Thymus (tissue), 11 donors: Measurements from ENCODE around the gene GMCL2. TPM values are rescaled to one million over a fixed set of nuclear protein-coding genes. Genes with fewer than 3 reads are reported as not detected.

Experiments
- DNase-seq, 9 donors: peaks; one replicate each; pipeline ENCODE4 v3.0.0-alpha.2; 2013; ENCODE audit warnings: low spot score in 9 of 9, low read depth in 6 of 9, missing footprints in 1 of 9
- H3K27ac ChIP-seq, 2 donors: one replicate each; pipeline ENCODE4 v1.5.1; 2013; ENCODE audit warnings: control low read depth in 1 of 2, low read depth in 1 of 2, low read length in 1 of 2, mild to moderate bottlenecking in 1 of 2, moderate library complexity in 1 of 2
- H3K27me3 ChIP-seq, 2 donors: one replicate each; pipeline ENCODE4 v1.5.1; 2013; ENCODE audit warnings: low read length in 1 of 2; ENCODE audit not compliant: control insufficient read depth in 2 of 2, insufficient read depth in 1 of 2
- H3K36me3 ChIP-seq, 2 donors: one replicate each; pipeline ENCODE4 v1.5.1; 2013; ENCODE audit warnings: low read length in 1 of 2, mild to moderate bottlenecking in 1 of 2, moderate library complexity in 1 of 2; ENCODE audit not compliant: control insufficient read depth in 2 of 2, insufficient read depth in 2 of 2
- H3K4me1 ChIP-seq, 2 donors: one replicate each; pipeline ENCODE4 v1.5.1; 2013; ENCODE audit warnings: low read length in 2 of 2; ENCODE audit not compliant: control insufficient read depth in 2 of 2, insufficient read depth in 2 of 2
- H3K4me3 ChIP-seq, 2 donors: one replicate each; pipeline ENCODE4 v1.5.1; 2013; ENCODE audit warnings: low read length in 2 of 2, control low read depth in 1 of 2, mild to moderate bottlenecking in 1 of 2
- H3K9me3 ChIP-seq, 2 donors: one replicate each; pipeline ENCODE4 v1.5.1; 2013; ENCODE audit warnings: low read length in 1 of 2, mild to moderate bottlenecking in 1 of 2; ENCODE audit not compliant: control insufficient read depth in 2 of 2, insufficient read depth in 1 of 2
- WGBS: extraction: QIAGEN DNeasy Blood & Tissue Kit; methylation state at CpG from one replicate; pipeline ENCODE4 v1.1.7; 2013; 5-methylcytosine and 5-hydroxymethylcytosine counted together
- polyA plus RNA-seq: library from polyadenylated mRNA; stranded (reverse); fragments of 200-250 nt; gene quantifications from one replicate; pipeline ENCODE4 v1.2.3, GENCODE V29; 2013
- total RNA-seq: library from RNA; stranded (reverse); fragments of 120-200 nt; gene quantifications from one replicate; pipeline ENCODE4 v1.2.4, GENCODE V29; 2013
- donor health status: healthy.

The GMCL2 gene
- total and polyA plus RNA-seq, 2 donors: under 0.01 TPM

DNA sequence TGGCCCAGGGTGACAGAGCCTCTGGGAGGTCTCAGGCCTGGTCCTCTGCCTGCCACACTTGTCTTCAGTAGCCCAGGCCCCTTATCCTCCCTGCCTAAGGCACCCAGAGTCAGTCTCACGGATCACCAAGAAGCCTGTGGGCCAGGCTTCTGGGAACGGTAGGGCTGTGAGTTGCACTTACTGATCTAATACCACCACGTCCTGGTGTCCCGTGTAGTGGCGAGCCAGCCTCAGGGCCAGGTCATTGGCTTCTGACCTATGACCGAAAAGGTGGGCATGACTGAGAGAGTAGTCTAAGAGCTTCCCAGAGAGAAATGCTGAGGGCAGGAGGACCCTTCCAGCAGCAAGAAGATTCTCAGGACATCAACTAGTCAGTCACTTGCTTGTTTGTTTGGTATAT lies 38.0 kb upstream of the GMCL2 start:
- no peaks in the 10 kb centered on the region for H3K27me3 ChIP-seq
- DNase-seq: no peak
- H3K27ac ChIP-seq: no peak overlapping the region
- WGBS: 98% methylated on average over 6 of the region's 6 CpGs
- peaks cover 65 to 79% of the 10 kb centered on the region in 2 donors for H3K36me3 ChIP-seq
- H3K9me3 ChIP-seq: no peaks in the 10 kb centered on the region
- H3K4me1 ChIP-seq: peaks cover 0 to 3% of the 10 kb centered on the region in 2 donors
- H3K4me3 ChIP-seq: no peak overlapping the region

DNA sequence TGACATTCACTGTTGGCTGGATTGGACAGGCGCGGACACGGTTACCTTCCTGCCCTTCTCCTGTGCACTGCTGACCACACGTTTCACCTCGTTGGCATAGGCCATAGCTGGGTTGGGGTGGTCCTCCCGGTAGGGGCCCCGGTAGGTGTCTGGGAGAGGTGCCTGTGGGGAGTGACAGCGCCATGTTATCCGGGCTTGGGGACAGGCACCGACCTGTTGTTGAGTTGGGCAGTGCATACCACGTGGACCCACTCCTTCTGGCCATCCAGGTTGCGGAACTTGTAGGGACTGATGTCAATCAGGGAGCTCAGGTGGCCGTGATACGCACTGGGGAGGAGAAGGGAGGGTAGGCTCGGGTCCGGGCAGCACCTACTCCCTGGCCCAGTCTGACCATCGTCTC lies 37.2 kb upstream of the GMCL2 start:
- Histone ChIP-seq H3K9me3 (no peaks in the 10 kb centered on the region), H3K27me3 (no peaks in the 10 kb centered on the region), H3K4me1 (peaks cover 0 to 3% of the 10 kb centered on the region in 2 donors), H3K4me3 (no peak overlapping the region), H3K36me3 (peaks cover 60 to 72% of the 10 kb centered on the region in 2 donors), H3K27ac (no peak overlapping the region)
- DNase-seq: no peak
- 97% methylated on average over 17 of the region's 17 CpGs for WGBS

DNA sequence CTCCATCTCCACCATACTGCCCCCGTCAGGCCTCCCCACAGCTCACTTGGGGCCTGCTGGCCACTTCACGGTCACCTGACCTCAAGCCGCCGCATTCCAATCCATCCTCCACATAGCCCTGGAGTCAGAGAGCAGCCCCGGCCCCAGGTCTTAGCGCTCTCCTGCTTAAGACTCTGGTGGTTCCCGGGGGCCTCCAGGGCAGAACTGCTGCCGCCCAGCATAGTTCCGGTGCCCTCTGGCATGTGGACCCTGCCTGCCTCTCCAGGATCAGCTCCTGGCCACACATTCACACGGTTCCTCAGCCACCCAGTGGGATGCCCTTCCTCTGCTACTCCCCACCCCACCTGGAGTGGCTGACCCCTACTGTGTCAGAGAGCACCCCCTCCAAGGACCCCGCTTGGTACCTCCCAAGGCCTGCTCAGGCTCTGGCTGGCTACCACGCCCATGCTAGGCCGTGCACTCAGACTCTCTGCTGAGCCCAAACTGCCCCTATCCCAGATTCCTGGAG lies 36.7 kb upstream of the GMCL2 start:
- H3K27ac ChIP-seq: no peak overlapping the region
- H3K4me3 ChIP-seq: no peak overlapping the region
- H3K4me1 ChIP-seq: peaks cover 0 to 3% of the 10 kb centered on the region in 2 donors
- H3K9me3 ChIP-seq: no peaks in the 10 kb centered on the region
- H3K27me3 ChIP-seq: no peaks in the 10 kb centered on the region
- WGBS: 90% methylated on average over 13 of the region's 13 CpGs
- H3K36me3 ChIP-seq: peaks cover 54 to 66% of the 10 kb centered on the region in 2 donors
- no peak for DNase-seq

DNA sequence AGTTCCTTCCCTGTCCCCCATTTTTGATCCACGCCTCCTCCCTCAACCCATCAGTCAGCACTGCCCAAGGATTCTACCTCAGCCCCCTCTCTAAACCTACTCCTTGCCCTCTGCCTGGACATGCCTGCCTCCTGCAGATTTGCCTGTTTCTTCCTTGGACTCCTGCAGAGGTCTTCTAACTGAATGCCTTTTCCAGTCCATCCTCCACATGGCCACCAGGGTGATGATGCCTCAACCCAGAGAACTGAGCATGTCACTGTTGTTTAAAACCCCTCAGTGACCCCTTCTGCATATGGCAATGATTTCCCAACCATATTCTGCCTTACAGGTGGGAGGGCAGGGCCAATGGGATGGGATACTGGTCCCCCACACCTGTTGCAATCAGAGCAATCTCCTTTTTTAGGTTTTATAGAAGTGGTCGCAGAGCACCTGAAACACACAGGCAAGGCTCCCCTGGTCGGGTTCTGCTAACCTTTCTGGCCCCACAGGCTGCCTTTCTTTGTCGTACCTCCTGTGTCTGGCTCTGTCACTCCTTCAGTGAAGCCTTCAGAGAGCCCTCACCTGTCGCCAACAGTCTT lies 36.1 kb upstream of the GMCL2 start:
- H3K36me3 ChIP-seq: peaks cover 48 to 65% of the 10 kb centered on the region in 2 donors
- no peaks in the 10 kb centered on the region for H3K9me3 ChIP-seq
- peaks cover 0 to 3% of the 10 kb centered on the region in 2 donors for H3K4me1 ChIP-seq
- no peak overlapping the region for H3K4me3 ChIP-seq
- no peak for DNase-seq
- no peaks in the 10 kb centered on the region for H3K27me3 ChIP-seq
- WGBS: 97% methylated on average over 5 of the region's 5 CpGs
- no peak overlapping the region for H3K27ac ChIP-seq

DNA sequence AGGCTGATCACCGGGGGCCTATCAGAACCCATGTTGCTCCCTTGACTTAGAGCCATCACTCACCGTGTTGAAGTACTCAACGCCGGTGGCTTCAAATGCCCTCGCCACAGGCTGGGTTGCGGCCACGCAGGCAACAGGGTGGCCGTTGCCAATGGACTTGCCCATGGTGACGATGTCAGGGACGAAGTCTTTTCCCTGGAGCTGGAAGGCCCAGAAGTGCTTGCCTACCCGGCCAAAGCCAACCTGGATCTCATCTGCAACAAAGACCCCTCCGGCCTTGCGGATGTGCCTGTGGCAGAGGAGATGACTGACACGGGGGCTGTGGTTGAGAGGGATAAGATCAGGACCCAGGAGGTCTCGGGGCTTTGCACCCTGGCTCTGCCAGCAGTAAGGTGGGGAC lies 35.1 kb upstream of the GMCL2 start:
- Histone ChIP-seq H3K36me3 (peaks cover 39 to 57% of the 10 kb centered on the region in 2 donors), H3K4me1 (peaks cover 0 to 3% of the 10 kb centered on the region in 2 donors), H3K27me3 (no peaks in the 10 kb centered on the region), H3K4me3 (no peak overlapping the region), H3K27ac (no peak overlapping the region), H3K9me3 (no peaks in the 10 kb centered on the region)
- 98% methylated on average over 15 of the region's 15 CpGs for WGBS
- DNase-seq: no peak

DNA sequence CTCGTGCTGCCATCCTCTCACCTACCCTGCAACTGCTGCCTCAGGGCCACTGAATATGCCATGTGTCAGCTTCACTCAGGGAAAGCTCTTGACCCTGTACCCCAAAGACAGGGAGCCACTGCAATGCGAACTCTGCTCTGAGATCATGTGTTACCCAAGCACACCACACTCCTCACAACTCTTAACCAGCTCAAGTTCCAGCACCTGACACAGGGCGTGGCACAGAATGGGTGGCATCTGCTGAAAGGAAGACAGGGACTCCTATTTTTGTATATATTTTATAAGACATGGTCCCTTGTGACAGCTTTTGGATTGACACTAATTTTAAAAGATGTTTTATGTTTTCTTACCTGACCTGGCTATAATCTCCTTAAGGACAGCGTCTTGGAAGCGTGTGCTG lies 34.7 kb upstream of the GMCL2 start:
- WGBS: 79% methylated on average over 5 of the region's 5 CpGs
- Histone ChIP-seq H3K27ac (no peak overlapping the region), H3K36me3 (peaks cover 35 to 54% of the 10 kb centered on the region in 2 donors), H3K4me1 (peaks cover 0 to 3% of the 10 kb centered on the region in 2 donors), H3K4me3 (no peak overlapping the region), H3K9me3 (no peaks in the 10 kb centered on the region), H3K27me3 (no peaks in the 10 kb centered on the region)
- DNase-seq: no peak

DNA sequence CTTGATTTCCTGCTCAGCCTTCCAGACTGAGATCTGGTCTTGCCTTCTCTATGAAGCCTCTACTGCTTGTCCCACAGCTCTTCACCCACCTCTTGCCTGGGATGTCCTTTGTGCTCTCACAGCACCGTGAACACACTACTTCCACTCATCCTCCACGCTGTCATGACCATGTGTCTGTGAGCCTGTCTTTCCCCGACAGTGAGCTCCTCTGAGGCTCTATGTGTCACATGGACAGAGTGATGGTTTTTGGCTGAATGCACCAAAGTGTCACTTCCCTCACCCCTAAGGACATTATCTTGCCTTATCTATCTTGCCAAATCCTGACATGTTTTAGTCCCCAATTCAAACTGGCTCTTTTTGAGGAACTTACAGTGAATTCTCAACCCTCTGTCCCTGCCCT lies 34.1 kb upstream of the GMCL2 start:
- no peaks in the 10 kb centered on the region for H3K9me3 ChIP-seq
- no peak overlapping the region for H3K4me3 ChIP-seq
- no peak for DNase-seq
- H3K27me3 ChIP-seq: no peaks in the 10 kb centered on the region
- H3K27ac ChIP-seq: no peak overlapping the region
- peaks cover 33 to 57% of the 10 kb centered on the region in 2 donors for H3K36me3 ChIP-seq
- WGBS: 94% methylated on average over 3 of the region's 3 CpGs
- H3K4me1 ChIP-seq: peaks cover 0 to 3% of the 10 kb centered on the region in 2 donors

DNA sequence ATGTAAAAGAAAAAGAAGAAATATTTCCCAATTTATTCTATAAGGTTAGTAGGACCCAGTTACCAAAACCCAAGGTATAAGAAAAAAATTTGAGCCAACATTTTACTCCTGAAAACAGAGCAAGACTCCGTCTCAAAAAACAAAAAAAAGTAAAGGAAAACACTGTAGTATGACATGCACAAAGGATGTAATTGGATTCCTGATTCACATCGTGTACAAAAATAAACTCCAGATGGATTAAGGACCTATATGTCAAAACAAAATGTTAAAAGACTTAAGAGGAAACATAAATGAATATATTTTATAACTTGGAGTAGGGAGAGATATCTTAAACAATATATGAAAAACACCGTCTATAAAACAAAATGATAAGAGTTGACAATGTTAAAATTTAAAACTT lies 31.7 kb upstream of the GMCL2 start:
- WGBS: 96% methylated on average over 3 of the region's 3 CpGs
- H3K4me1 ChIP-seq: no peaks in the 10 kb centered on the region
- no peak overlapping the region for H3K27ac ChIP-seq
- no peaks in the 10 kb centered on the region for H3K9me3 ChIP-seq
- no peak for DNase-seq
- no peak overlapping the region for H3K4me3 ChIP-seq
- H3K36me3 ChIP-seq: peaks cover 48 to 66% of the 10 kb centered on the region in 2 donors
- H3K27me3 ChIP-seq: no peaks in the 10 kb centered on the region

DNA sequence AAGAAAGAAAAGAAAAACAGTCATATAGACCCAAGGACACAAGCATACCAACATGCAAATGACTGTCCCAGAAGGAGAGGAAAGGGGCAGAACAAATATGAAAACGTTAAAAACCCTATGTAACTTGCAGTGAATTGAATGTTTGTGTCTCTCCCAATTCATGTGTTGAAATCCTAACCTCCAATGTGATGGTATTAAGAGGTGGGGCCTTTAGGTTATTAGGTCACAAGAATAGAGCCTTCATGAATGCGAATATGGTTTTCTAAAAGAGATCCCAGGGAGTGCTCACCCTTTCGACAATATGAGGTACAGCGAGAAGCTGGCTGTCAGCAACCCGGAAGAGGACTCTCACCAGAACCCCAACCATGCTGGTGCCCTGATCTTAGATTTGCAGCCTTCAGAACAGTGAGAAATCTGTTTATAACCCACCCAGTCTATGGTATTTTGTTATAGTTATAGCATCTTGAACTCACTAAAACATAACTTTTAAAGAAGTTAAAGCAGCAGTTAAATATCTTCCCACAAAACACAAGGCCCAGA lies 31.1 kb upstream of the GMCL2 start:
- Histone ChIP-seq H3K9me3 (no peaks in the 10 kb centered on the region), H3K27me3 (no peaks in the 10 kb centered on the region), H3K4me1 (no peaks in the 10 kb centered on the region), H3K27ac (no peak overlapping the region), H3K36me3 (peaks cover 53 to 66% of the 10 kb centered on the region in 2 donors), H3K4me3 (no peak overlapping the region)
- 95% methylated on average over 5 of the region's 5 CpGs for WGBS
- no peak for DNase-seq
